OCI-LY1 (cell line): ENCODE data around the gene PAFAH1B1.

Experiments
- H2AFZ ChIP-seq: fragments of 200-600 bp; sonication (generic), shearing (Covaris generic); 2 replicates; pipeline ENCODE4 v1.6.0; 2014; ENCODE audit warnings: antibody characterized with exemption, mild to moderate bottlenecking, low read length
- H3F3A ChIP-seq: fragments of 200-600 bp; sonication (generic), shearing (Covaris generic); 2 replicates; pipeline ENCODE4 v1.6.0; 2014; ENCODE audit warnings: mild to moderate bottlenecking, antibody characterized with exemption, low read length, moderate library complexity; ENCODE audit not compliant: insufficient read depth
- H3K27ac ChIP-seq: fragments of 200-600 bp; sonication (generic); 2 replicates; pipeline ENCODE4 v1.5.1; 2014; ENCODE audit warnings: low read length, mixed run types, mild to moderate bottlenecking, low read depth; ENCODE audit not compliant: poor library complexity, severe bottlenecking
- H3K27me3 ChIP-seq: fragments of 200-600 bp; sonication (generic); 2 replicates; pipeline ENCODE4 v1.6.0; 2014; ENCODE audit warnings: antibody characterized with exemption, mild to moderate bottlenecking, low read length, moderate library complexity; ENCODE audit not compliant: insufficient read depth
- H3K36me3 ChIP-seq: fragments of 200-600 bp; sonication (generic); 2 replicates; pipeline ENCODE4 v1.6.1; 2014; ENCODE audit warnings: mild to moderate bottlenecking, antibody characterized with exemption, low read length, moderate library complexity, mixed read lengths; ENCODE audit not compliant: insufficient read depth
- H3K4me1 ChIP-seq: fragments of 200-600 bp; sonication (generic); 2 replicates; pipeline ENCODE4 v1.5.1; 2014; ENCODE audit warnings: mild to moderate bottlenecking, low read length, moderate library complexity; ENCODE audit not compliant: insufficient read depth, severe bottlenecking
- H3K4me2 ChIP-seq: fragments of 200-600 bp; sonication (generic), shearing (Covaris generic); 2 replicates; pipeline ENCODE4 v1.6.1; 2014; ENCODE audit warnings: low read length
- H3K4me3 ChIP-seq: fragments of 200-600 bp; sonication (generic); 2 replicates; pipeline ENCODE4 v1.5.1; 2014; ENCODE audit warnings: low read length, low read depth, mild to moderate bottlenecking, mixed read lengths; ENCODE audit not compliant: poor library complexity, severe bottlenecking
- H3K79me2 ChIP-seq: fragments of 200-600 bp; shearing (Covaris generic); 2 replicates; pipeline ENCODE4 v1.6.1; 2016; ENCODE audit warnings: mixed run types, low read length, mixed read lengths; ENCODE audit not compliant: insufficient read depth
- H3K9ac ChIP-seq: fragments of 200-600 bp; sonication (generic), shearing (Covaris generic); 2 replicates; pipeline ENCODE4 v1.6.1; 2014; ENCODE audit warnings: mild to moderate bottlenecking, low read length, mixed read lengths
- H3K9me2 ChIP-seq: fragments of 200-600 bp; sonication (generic), shearing (Covaris generic); 2 replicates; pipeline ENCODE4 v1.6.1; 2014; ENCODE audit warnings: low read depth, mild to moderate bottlenecking, low read length, mixed read lengths
- H3K9me3 ChIP-seq: fragments of 200-600 bp; shearing (Covaris generic); 2 replicates; pipeline ENCODE4 v1.6.1; 2014; ENCODE audit warnings: low read length, mixed read lengths
- H4K20me1 ChIP-seq: fragments of 200-600 bp; sonication (generic), shearing (Covaris generic); 2 replicates; pipeline ENCODE4 v1.6.0; 2016; ENCODE audit warnings: mild to moderate bottlenecking, low read length; ENCODE audit not compliant: insufficient read depth
- EZH2 ChIP-seq: fragments of 200-600 bp; sonication (generic), shearing (Covaris generic); IDR thresholded peaks from 2 replicates; pipeline ENCODE4 v1.8.0; 2017; ENCODE audit warnings: borderline replicate concordance, mixed run types, mild to moderate bottlenecking, antibody characterized with exemption, low read length, moderate library complexity, mixed read lengths
- TF ChIP-seq, protein P1 (sequence below): fragments of 200-600 bp; sonication (generic), shearing (Covaris generic); IDR thresholded peaks from 2 replicates; pipeline ENCODE4 v1.5.1; 2017; ENCODE audit warnings: mild to moderate bottlenecking, antibody characterized with exemption, low read length, moderate library complexity, mixed read lengths

The PAFAH1B1 gene

DNA sequence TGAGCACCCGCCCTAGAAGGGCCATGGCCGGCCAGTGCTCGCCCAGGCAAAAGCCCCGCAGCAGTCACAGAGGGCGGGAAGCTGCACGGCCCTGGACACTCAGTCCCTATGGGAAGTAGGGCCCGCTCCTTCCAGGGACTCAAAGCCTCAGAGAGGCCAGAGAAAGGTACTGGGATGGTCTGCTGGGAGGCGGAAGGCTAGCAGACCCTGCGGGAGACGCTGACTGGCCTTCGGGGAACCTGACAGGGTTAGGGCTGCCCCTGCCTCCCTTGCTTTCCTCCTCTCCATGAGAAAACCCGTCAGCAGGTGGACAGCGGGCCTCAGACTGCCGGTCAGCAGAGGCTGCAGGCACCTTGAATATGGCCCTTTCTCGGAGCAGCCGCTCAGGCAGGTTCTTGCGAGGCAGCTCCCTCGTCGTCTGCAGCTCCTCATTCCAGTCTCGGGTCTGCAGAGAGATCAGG lies 106.6 kb downstream of the PAFAH1B1 start:
- no peak overlapping the region for H3K27ac ChIP-seq
- H4K20me1 ChIP-seq, result no peaks in the 10 kb centered on the region
- H3K9me2 ChIP-seq, result no peaks in the 10 kb centered on the region
- H2AFZ ChIP-seq, result no peak overlapping the region
- no peak overlapping the region for H3K9ac ChIP-seq
- TF ChIP-seq, protein P1, sequence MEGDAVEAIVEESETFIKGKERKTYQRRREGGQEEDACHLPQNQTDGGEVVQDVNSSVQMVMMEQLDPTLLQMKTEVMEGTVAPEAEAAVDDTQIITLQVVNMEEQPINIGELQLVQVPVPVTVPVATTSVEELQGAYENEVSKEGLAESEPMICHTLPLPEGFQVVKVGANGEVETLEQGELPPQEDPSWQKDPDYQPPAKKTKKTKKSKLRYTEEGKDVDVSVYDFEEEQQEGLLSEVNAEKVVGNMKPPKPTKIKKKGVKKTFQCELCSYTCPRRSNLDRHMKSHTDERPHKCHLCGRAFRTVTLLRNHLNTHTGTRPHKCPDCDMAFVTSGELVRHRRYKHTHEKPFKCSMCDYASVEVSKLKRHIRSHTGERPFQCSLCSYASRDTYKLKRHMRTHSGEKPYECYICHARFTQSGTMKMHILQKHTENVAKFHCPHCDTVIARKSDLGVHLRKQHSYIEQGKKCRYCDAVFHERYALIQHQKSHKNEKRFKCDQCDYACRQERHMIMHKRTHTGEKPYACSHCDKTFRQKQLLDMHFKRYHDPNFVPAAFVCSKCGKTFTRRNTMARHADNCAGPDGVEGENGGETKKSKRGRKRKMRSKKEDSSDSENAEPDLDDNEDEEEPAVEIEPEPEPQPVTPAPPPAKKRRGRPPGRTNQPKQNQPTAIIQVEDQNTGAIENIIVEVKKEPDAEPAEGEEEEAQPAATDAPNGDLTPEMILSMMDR, result no peak
- no peak for TF ChIP-seq EZH2
- H3K79me2 ChIP-seq, result no peaks in the 10 kb centered on the region
- H3K9me3 ChIP-seq, result no peaks in the 10 kb centered on the region
- H3K4me2 ChIP-seq, result no peak overlapping the region
- H3K4me1 ChIP-seq, result no peaks in the 10 kb centered on the region
- H3K27me3 ChIP-seq, result no peaks in the 10 kb centered on the region
- H3F3A ChIP-seq, result no peaks in the 10 kb centered on the region
- peaks cover 92% of the 10 kb centered on the region for H3K36me3 ChIP-seq
- no peak overlapping the region for H3K4me3 ChIP-seq

DNA sequence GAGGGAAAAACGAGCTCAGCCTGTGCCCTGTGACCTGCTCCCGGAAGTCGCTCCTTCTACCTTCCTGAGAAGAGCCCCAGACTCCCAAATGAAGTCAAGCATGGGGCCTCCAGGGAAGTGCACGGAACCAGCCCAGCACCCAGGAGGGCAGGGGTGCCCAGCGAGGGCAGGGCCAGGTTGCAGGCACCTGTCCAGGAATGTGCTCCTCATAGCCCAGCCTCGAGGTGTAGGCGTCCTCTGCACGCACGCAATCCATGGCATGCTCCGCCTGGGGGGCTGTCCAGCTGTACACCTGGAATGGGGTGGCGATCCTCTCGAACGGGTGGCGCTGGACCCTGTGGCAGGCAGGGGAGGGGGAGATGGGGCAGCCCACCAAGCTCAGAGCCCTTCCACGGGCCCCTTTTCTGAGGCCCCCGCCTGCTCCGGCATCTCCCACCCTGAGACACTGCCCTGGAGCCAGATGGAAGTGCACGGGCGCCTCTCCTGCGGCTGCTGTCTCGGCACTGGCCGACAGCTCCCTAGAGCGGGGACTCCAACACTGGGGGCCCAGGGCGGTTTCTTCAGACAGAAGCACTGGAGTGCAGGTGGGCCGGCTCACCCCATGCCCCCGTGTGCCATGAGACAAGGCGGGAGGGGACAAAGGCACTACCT lies 107.2 kb downstream of the PAFAH1B1 start:
- Histone ChIP-seq H3K27ac (no peak overlapping the region), H3K9ac (no peak overlapping the region), H3K79me2 (peaks cover 5% of the 10 kb centered on the region; the same call in 1 of the 2 replicates), H3K4me1 (no peaks in the 10 kb centered on the region), H3F3A (no peaks in the 10 kb centered on the region), H3K4me2 (no peak overlapping the region), H4K20me1 (no peaks in the 10 kb centered on the region), H2AFZ (no peak overlapping the region), H3K9me3 (no peaks in the 10 kb centered on the region), H3K36me3 (peaks cover 87% of the 10 kb centered on the region), H3K4me3 (no peak overlapping the region), H3K9me2 (no peaks in the 10 kb centered on the region), H3K27me3 (no peaks in the 10 kb centered on the region)
- TF ChIP-seq EZH2, result no peak
- TF ChIP-seq, protein P1, result no peak

DNA sequence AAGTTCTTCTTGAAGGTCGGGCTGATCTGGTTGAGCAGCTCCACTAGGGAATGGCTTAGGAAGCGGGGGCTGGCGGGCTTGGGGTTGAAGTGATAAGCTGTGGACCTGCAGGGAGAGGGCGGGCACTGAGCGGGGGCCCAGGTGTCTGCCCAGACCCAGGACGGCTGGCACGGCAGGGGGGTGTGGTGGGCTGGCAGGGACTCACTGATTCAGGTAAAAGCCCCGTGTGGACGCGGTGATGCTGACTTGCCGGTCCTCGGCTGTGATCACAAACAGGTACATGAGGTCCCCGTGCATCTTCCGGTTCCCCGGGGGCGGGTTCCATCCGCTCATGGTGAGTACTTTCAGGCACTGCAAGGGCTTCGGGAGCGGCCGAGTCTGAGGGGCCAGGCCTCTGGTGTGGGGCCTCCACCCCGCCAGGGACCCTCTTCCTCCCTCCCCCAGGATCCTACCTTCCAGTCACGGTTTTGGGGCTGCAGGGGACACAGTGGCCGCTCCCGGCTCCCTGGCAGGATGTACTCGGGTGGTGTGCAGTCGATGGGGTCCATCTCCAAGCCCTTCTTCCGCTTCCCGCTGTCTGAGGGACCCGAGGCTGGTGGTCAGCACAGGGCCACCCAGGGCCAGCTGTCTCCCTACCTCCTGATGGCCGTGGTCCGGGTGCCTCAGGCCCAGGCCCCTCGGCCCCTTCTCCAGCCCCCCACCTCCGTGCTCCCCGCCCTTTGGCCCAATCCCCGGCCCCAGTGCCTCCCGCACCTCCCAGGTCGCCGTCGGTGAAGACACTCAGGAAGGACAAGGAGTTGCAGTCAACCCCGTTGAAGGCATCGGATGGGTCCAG lies 107.9 kb downstream of the PAFAH1B1 start:
- Histone ChIP-seq H3K4me2 (no peak overlapping the region), H3K9me3 (no peaks in the 10 kb centered on the region), H3K36me3 (peaks cover 80% of the 10 kb centered on the region), H3K79me2 (peaks cover 13% of the 10 kb centered on the region; the same call in 1 of the 2 replicates), H2AFZ (no peak overlapping the region), H3K27me3 (no peaks in the 10 kb centered on the region), H3K4me3 (no peak overlapping the region), H3K9me2 (no peaks in the 10 kb centered on the region), H3K9ac (no peak overlapping the region), H3K4me1 (no peaks in the 10 kb centered on the region), H3F3A (no peaks in the 10 kb centered on the region), H3K27ac (no peak overlapping the region), H4K20me1 (no peaks in the 10 kb centered on the region)
- TF ChIP-seq, protein P1, result no peak
- no peak for TF ChIP-seq EZH2
